ENCODE measurements around the gene PABPN1. TPM values are rescaled to one million over a fixed set of nuclear protein-coding genes. Genes with fewer than 3 reads are reported as not detected.

Gene PABPN1
- total RNA-seq, 1 donor from 2014 or later: 337 TPM

DNA sequence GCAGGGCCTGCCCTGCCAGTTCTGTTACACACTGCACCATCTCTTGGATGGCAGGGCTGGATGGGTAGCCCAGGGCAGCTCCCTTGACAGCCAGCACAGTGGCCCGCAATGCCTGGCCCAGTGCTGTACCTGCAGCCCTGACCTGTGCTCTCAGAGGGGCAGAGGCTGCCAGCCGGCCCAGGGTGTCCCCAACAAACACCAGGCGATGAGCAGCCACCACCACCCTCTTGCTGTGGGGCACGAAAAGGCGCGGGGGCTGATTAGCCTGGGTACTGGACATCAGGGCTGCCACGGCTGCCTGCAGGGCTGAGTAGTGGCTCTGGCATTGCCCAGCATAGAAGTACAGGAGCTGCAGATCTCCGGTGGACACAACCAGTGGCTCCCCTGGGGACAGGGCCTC lies 36.0 kb downstream of the PABPN1 start:
- H3K4me3 Mint-ChIP-seq: no peak overlapping the region
- TF ChIP-seq, protein P1, sequence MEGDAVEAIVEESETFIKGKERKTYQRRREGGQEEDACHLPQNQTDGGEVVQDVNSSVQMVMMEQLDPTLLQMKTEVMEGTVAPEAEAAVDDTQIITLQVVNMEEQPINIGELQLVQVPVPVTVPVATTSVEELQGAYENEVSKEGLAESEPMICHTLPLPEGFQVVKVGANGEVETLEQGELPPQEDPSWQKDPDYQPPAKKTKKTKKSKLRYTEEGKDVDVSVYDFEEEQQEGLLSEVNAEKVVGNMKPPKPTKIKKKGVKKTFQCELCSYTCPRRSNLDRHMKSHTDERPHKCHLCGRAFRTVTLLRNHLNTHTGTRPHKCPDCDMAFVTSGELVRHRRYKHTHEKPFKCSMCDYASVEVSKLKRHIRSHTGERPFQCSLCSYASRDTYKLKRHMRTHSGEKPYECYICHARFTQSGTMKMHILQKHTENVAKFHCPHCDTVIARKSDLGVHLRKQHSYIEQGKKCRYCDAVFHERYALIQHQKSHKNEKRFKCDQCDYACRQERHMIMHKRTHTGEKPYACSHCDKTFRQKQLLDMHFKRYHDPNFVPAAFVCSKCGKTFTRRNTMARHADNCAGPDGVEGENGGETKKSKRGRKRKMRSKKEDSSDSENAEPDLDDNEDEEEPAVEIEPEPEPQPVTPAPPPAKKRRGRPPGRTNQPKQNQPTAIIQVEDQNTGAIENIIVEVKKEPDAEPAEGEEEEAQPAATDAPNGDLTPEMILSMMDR (conservative IDR thresholded peaks at IDR 0.05): no peak
- no peaks in the 10 kb centered on the region for H3K9me3 Mint-ChIP-seq
- DNase-seq (ENCODE audit: extremely low spot score, unreplicated experiment): no peak
- peaks cover 20% of the 10 kb centered on the region for H3K36me3 Mint-ChIP-seq
- H3K27me3 Mint-ChIP-seq: peaks cover 15% of the 10 kb centered on the region
- peaks cover 18% of the 10 kb centered on the region for H3K4me1 Mint-ChIP-seq (ENCODE audit: unreplicated experiment)
- no peak overlapping the region for H3K27ac Mint-ChIP-seq

DNA sequence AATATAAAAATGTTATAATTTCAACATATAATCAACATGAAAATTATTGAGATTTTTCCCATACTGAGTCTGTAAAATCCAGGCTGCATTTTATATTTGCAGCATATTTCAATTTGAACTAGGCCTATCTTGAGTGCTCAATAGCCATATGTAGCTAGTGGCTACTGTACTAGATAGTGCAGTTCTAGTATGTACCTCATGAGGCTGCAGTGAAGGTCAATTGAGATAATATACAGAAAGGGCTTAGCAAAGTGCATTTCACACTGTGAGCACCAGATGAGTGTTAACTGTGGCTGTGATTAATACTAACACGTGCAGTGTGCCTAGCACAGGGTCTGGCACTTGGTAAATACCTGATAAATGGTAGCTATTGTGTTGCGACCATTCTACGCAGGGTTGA lies 36.8 kb downstream of the PABPN1 start:
- TF ChIP-seq, protein P1 (conservative IDR thresholded peaks at IDR 0.05): no peak
- Mint-ChIP-seq H3K9me3 (no peaks in the 10 kb centered on the region), H3K4me1 (ENCODE audit: unreplicated experiment) (peaks cover 17% of the 10 kb centered on the region), H3K27ac (no peak overlapping the region), H3K27me3 (peaks cover 11% of the 10 kb centered on the region), H3K36me3 (peaks cover 20% of the 10 kb centered on the region), H3K4me3 (no peak overlapping the region)
- DNase-seq (ENCODE audit: extremely low spot score, unreplicated experiment): no peak

DNA sequence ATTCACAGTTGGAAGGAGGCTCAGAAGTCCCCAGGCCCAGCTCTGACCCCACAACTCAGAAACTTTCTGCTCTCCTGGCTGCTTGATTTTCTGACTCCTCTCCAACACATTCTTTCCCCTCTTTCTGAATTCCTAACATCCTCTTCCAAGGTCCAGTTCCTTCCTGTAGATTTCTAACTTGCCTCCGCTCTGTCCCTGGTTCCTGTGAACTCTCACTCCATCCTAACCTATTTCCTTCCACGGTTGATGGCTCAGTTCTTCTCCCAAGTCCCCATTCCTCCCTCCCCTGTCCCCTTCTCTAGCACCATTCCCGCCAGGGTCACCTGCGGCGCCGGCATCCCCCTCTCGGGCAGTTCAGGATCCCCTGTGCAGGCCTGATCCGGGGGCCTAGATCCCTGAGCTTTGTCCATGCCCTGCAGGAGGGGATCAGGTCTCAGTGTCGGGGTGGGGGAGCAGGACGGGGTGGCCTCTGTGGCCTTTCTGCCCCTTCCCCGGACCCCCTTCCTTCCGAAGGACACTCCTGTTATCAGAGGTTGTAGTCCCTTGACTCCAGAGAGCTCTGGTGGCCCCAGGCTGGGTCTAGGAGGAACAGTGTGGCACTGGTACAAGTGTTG lies 37.4 kb downstream of the PABPN1 start:
- Mint-ChIP-seq H3K4me1 (ENCODE audit: unreplicated experiment) (peaks cover 15% of the 10 kb centered on the region), H3K27me3 (peaks cover 7% of the 10 kb centered on the region), H3K27ac (no peak overlapping the region), H3K4me3 (no peak overlapping the region), H3K9me3 (no peaks in the 10 kb centered on the region), H3K36me3 (peaks cover 20% of the 10 kb centered on the region)
- DNase-seq (ENCODE audit: extremely low spot score, unreplicated experiment): no peak
- TF ChIP-seq, protein P1 (conservative IDR thresholded peaks at IDR 0.05): no peak

DNA sequence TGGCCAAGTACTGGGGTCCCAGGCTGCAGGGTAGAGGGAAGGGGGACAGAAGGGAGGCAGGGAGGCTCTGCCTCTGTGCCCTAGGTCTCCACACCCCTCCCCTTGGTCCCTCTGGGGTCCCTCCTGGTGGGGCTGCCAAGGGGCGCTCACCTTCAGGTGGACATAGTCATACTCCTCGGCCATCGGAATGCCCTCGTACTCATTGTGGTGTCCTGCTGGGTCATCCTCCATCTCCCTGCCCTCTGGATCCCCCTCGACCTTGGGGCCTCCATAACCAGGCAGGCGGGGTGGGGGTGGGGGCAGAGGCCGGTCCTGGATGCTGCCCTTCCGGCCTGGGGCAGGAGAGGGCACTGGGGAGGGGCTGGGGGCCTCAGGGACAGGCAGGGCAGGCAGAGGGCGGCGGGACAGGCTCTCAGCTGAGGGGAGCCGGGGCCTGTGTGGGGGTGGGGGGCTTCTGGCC lies 37.9 kb downstream of the PABPN1 start:
- peaks cover 17% of the 10 kb centered on the region for H3K4me1 Mint-ChIP-seq (ENCODE audit: unreplicated experiment)
- TF ChIP-seq, protein P1 (conservative IDR thresholded peaks at IDR 0.05): no peak
- peaks cover 20% of the 10 kb centered on the region for H3K36me3 Mint-ChIP-seq
- no peak for DNase-seq (ENCODE audit: extremely low spot score, unreplicated experiment)
- no peaks in the 10 kb centered on the region for H3K9me3 Mint-ChIP-seq
- no peak overlapping the region for H3K27ac Mint-ChIP-seq
- no peak overlapping the region for H3K4me3 Mint-ChIP-seq
- H3K27me3 Mint-ChIP-seq: peaks cover 2% of the 10 kb centered on the region

DNA sequence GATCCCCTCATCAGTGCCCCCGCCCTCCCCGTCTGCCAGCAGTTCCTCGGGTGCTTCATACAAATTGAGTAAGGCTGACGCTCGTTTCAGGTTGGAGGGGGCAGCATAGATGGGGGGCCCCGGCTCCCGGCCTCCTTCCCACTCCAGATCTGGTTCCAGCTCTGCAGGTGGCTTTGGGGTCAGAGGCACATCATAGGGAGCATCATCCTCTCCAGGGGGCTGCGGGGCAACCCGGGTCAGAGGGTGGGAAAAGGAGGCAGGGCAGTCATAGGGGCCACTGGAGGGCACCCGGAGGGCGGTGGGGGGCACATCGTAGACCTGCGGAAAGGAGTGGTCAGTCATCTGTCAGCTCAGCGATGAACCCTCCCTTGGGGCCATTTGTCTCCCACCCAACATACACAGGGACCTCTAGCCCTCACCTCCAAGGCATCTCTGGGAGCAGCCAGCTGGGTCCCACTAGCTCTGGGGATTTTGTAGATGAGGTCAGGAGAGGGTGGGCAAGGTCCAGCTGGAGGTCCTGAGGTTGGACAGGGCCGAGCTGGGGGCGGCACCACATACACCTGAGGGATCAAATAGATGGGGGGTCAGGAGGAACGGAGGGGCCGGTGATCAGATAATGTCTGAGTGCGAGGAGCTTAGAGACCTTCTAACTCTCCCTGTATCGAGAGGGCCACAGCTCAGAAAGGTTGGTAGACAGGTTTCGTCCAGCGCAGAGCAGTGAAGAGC lies 38.6 kb downstream of the PABPN1 start:
- Mint-ChIP-seq H3K27ac (no peak overlapping the region), H3K9me3 (no peaks in the 10 kb centered on the region)

More for the DNA sequence above, 38.6 kb downstream of the PABPN1 start:
- Mint-ChIP-seq H3K36me3 (peaks cover 24% of the 10 kb centered on the region), H3K4me3 (no peak overlapping the region), H3K27me3 (no peaks in the 10 kb centered on the region), H3K4me1 (ENCODE audit: unreplicated experiment) (peaks cover 21% of the 10 kb centered on the region)
- DNase-seq (ENCODE audit: extremely low spot score, unreplicated experiment): no peak
- TF ChIP-seq, protein P1 (conservative IDR thresholded peaks at IDR 0.05): no peak
